ENCODE results near the gene ABCA13.

ABCA13 gene

DNA sequence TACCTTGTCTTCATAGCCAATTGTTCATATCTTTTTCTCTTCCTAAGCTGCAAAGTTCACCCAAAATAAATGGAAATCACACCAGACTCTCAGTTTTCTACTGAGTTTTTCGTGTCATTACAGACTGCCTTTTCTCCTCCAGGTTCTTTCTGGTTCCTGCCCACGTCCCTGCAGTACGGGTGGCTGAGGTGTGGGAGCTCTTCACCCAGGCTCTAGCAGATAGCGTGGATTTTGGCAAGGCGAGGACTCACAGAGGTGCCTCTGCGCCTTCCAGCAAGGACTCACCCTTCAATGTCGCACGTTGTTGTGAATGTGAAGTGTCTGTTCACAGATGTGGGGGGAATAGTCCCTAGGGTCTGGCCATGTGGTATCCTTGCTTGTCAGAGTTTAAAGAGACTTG, 71.6 kb downstream of the ABCA13 start:
- DNase-seq = no peak

DNA sequence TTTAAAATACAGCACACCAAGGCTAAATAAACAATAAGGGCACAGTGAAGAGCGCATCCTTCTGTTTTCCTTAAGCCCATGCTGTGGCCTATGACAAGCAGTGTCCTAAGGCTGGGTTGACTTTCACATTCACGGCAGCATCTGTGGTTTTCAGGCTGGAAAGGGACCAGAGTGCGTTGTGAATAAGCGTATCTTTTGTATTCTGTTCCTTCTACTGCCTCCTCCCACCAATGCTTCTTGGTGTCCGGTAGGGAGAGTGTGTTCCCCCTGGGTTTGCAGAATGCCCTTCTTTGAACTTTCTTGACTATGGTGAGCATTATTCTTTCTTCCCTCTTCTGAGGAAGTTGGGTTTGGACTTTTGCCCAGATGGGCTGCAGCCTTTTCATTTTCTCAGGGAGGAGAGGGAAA, 73.6 kb downstream of the ABCA13 start:
- no peak for DNase-seq

GRCh38 chr7:48245751-48246472, 74.7 kb downstream of the ABCA13 start:
- no peak for DNase-seq

GRCh38 chr7:48249166-48249565, 77.9 kb downstream of the ABCA13 start:
- no peak for DNase-seq

- DNase-seq = no peak
These were observed 79.2 kb downstream of the ABCA13 start for GRCh38 chr7:48250441-48250951.

DNA sequence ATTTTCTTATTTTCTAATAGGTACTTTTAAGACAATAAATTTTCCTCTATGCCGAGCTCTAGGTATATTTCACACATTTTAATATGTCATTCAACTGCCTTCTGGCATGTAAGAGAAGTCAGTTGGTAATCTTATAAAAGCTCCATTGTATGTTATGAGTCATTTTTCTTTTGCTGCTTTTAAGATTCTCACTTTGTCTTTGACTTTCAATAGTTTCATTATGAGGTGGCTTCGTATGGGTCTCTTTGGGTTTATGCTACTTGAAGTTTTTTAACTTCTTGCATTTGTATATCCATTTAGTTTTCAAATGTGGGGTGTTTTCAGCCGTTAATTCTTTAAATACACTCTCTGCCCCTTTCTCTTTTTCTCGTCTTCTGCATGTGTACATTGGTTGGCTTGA, 80.5 kb downstream of the ABCA13 start:
- DNase-seq = no peak

- DNase-seq = no peak
These were observed 81.7 kb downstream of the ABCA13 start for GRCh38 chr7:48252995-48253394.

DNA sequence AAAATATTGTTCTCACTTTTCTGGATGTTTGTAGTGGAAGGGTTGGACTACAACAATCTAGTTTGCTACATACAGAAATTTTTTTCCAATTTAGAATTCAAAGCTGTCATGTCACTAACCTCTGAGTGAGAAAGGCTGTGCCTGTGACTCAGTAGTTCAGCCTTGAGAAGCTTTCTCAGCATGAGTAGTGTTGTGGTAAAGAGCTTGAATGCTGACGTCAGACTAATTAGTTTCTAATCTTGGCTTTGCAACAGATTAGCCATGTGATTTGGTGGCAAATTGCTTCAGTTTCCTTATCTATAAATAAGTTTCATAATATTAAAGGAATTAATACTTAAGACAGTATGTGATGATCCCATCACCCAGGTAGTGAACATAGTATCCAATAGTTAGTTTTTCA, 83.8 kb downstream of the ABCA13 start:
- DNase-seq = no peak

DNA sequence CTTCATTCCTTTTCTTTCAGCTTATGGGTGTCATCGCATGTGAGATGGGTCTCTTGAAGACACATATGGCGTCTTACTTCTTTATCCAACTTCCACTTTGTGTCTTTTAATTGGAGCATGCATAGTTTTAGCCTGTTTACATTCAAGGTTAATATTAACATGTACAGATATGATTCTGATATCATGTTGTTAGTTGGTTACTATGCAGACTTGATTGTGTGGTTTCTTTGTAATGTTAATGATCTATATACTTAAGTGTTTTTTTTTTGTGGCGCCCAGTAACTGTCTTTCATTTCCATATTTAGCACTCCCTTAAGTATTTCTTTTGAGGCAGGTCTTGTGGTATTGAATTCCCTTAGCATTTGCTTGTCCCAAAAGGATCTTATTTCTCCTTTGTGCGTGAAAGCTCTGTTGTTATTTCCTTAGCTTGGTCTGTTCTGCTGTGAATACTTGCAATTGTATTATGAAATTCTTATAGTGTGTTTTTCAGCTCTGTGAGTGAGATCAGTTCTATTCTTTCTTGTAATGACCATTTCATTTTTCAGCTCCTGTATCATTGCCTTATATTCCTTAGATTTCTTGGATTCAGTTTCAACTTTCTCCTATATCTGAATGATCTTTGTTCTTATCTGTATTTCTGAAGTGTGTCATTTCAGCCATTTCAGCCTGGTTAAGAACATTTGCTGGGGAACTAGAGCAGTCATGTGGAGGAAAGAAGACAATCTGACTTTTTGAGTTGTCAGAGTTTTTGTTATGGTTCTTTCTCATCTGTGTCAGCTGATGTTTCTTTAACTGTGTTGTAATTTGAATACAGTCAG, 88.4 kb downstream of the ABCA13 start:
- no peak for DNase-seq

- DNase-seq = no peak
These were observed 90.4 kb downstream of the ABCA13 start for GRCh38 chr7:48261696-48262095.

GRCh38 chr7:48262606-48263310, 91.5 kb downstream of the ABCA13 start:
- DNase-seq = no peak

DNA sequence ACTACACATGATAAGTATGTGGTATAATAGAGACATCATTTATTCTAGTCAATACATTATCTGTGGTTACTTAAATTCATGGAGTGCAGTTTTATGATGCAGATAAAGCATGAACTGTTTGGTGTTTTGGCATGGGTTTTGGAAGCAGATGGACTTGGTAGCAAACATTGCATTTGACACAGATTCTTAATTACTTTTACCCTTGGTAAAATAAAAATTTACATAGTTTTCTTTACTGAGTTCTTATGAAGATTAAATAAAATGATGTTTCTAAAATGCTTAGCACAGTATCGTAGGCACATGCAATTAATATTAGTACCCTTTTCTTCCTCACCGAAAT, 92.0 kb downstream of the ABCA13 start:
- DNase-seq = no peak

GRCh38 chr7:48269066-48269465, 97.8 kb downstream of the ABCA13 start:
- DNase-seq = no peak

DNA sequence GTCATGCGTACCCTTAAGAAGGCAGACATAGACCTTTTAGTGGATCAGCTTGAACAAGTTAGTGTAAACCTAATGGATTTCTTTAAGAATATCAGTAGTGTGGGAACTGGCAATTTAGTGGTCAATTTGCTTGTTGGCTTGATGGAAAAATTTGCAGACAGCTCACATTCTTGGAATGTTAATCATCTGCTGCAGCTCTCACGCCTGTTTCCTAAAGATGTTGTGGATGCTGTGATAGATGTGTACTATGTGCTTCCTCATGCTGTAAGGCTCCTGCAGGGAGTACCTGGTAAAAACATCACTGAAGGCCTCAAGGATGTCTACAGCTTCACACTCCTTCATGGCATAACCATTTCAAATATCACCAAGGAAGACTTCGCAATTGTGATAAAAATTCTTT, 103.4 kb downstream of the ABCA13 start:
- no peak for DNase-seq

DNA sequence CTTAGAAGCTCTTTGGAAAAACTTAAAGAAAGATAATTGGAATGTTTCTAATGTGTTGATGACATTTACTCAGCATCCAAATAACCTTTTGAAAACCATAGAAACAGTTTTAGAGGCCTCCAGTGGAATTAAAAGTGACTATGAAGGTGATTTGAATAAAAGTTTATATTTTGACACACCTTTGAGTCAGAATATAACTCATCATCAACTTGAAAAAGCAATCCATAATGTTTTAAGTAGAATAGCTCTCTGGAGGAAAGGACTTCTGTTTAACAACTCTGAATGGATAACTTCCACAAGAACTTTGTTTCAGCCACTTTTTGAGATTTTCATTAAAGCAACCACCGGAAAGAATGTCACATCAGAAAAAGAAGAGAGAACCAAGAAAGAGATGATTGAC, 108.2 kb downstream of the ABCA13 start:
- DNase-seq = no peak

DNA sequence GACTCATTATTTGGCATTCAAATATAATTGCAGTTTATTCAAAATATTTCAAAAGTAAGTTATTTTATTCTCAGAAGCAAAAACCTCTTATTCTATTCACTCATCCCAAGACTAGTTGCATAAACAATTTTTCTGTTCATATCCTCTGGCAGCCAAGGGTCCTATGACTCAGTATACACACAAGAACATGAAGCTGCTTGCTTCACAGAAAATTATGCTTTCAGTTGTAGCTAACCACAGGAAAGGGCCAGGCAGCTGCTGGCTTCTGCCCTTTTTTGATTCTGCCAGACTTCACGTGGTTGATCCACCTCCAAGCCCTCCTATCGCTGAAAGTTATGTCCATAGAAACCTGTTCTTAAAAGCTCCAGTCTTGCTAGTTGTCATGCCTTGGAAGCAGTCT, 108.8 kb downstream of the ABCA13 start:
- no peak for DNase-seq

DNA sequence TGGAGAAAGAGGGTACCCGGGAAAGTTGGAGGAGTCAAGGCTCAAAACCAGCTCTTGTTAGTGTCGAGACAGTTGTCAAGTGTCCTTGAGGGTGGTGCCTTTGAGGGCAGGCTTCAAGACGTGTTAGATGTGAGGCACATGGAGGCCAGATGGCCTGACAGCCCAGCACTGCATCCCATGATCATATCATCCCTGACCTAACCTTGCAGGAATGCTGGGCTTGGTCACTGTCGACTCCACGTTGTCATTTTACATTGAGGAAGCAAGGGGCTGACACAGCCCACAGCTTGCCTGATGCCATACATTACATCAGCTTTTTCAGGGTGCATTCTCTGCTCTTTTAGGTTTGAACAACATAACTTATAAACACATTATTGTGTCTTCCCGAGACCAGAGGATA, 114.1 kb downstream of the ABCA13 start:
- no peak for DNase-seq

- no peak for DNase-seq
These were observed 115.6 kb downstream of the ABCA13 start for GRCh38 chr7:48286836-48287235.

DNA sequence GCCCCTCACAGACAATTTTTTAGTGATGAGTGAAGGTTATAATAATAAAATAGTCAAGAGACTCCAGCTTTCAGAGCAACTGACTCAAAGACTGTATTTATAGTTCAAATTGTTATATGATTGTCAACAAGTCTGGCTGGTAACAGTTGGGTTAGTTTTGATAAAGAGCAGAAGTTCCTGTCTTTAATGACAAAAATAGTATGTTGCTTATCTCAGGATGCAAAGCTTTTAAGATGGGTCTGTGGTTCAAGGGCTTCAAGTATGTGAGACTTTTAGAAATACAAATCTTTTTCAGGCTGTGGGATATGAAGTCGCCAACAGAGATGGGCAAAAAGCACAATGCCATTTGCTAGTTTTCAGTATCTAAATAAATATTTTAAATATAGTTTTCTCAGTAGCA, 118.4 kb downstream of the ABCA13 start:
- DNase-seq = no peak

DNA sequence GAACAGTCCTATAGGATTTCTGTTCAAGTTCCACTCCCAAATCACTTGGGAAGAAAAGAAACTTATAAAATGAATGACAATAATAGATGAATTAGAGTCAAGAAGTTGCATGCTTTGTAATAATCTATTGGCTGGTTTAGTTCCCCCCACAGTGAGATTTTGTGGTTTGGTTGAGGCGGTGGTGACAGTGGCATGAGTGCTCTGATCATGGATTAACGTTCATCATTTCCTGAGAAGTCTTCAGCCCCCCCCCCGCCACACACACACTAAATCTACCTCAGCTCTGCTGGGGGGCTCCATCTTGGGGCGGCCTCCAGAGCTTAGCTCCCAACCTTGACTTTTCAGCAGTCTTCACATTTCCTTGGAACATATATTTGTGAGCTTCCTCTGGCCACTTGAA, 121.7 kb downstream of the ABCA13 start:
- no peak for DNase-seq

DNA sequence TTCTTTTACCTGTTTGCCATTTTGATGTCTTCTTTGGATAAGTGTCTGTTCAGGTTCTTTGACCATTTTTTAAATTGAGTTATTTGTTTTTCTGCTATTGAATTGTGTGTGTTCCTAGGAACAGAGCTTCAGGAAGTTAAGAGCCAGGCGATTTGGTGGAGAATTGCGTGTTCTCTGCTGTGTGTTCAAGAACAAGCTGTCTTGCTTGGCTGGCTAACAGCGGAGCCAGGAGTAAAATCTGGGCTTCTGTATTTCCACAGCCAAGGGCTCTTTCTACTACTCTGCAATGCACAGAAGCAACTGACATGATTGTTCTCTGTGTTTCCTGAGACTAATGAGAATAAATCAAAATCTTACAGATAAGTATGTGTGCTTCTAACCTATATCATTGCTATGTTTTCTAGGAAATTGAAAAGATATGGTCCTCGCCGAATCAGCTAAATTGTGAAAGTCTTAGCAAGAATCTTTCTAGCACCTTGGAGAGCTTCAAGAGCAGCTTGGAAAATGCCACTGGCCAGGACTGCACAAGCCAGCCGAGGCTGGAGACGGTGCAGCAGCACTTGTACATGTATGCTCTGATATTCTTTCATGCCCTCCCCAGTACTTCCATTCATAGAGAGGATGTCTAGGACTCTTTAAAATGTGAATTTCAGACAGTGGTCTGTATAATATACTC, 124.2 kb downstream of the ABCA13 start:
- DNase-seq = no peak

- DNase-seq = no peak
These were observed 125.7 kb downstream of the ABCA13 start for GRCh38 chr7:48296966-48297365.

GRCh38 chr7:48298779-48299178, 127.5 kb downstream of the ABCA13 start:
- no peak for DNase-seq

All from NCI-H1092 (cell line).